Hepatocyte (in vitro differentiated cells): ENCODE results near the gene PXMP4.

Experiments
- EZH2 ChIP-seq: fragments of 200-600 bp; sonication (generic); IDR thresholded peaks from 2 replicates; pipeline ENCODE4 v1.6.1; 2016; ENCODE audit warnings: antibody characterized with exemption, mild to moderate bottlenecking, borderline replicate concordance
- EZH2phosphoT487 ChIP-seq: fragments of 200-600 bp; sonication (generic); IDR thresholded peaks from one replicate; pipeline ENCODE4 v1.6.1; 2018; ENCODE audit warnings: antibody characterized with exemption, mild to moderate bottlenecking, low read depth, moderate library complexity; ENCODE audit not compliant: unreplicated experiment, severe bottlenecking
- TF ChIP-seq, protein P1 (sequence below): fragments of 200-600 bp; sonication (generic); IDR thresholded peaks from 2 replicates; pipeline ENCODE4 v1.5.1; 2016; ENCODE audit warnings: antibody characterized with exemption, mild to moderate bottlenecking; ENCODE audit not compliant: poor library complexity

DNA sequence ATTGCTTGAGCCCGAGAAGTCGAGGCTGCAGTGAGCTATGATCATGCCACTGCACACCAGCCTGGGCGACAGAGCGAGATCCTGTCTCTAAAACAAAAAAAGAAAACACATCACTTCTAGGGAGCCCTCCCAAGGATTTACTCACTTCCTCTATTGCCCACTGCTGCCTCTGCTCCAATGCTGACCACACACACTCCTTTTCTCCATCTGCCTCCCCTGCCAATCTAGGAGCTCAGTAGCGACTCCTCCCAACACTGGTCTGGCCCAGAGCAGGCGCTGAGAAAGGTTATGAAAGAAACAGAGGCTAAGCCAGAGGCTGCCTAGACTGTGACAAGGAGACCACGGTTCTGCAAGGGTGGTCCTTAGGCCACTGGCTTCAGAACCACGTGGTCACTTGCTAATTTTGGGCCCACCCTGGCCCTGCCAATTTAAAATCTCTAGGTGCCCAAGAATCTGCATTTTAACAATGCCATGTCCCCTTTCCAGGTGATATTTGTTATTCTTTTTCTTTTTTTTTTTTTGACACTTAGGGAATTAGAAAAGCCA, 32.7 kb downstream of the PXMP4 start:
- TF ChIP-seq, protein P1, sequence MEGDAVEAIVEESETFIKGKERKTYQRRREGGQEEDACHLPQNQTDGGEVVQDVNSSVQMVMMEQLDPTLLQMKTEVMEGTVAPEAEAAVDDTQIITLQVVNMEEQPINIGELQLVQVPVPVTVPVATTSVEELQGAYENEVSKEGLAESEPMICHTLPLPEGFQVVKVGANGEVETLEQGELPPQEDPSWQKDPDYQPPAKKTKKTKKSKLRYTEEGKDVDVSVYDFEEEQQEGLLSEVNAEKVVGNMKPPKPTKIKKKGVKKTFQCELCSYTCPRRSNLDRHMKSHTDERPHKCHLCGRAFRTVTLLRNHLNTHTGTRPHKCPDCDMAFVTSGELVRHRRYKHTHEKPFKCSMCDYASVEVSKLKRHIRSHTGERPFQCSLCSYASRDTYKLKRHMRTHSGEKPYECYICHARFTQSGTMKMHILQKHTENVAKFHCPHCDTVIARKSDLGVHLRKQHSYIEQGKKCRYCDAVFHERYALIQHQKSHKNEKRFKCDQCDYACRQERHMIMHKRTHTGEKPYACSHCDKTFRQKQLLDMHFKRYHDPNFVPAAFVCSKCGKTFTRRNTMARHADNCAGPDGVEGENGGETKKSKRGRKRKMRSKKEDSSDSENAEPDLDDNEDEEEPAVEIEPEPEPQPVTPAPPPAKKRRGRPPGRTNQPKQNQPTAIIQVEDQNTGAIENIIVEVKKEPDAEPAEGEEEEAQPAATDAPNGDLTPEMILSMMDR, result no peak
- no peak for TF ChIP-seq EZH2
- TF ChIP-seq EZH2phosphoT487, result no peak
